ENCODE measurements around the gene TNFSF18.

TNFSF18 gene

GRCh38 chr1:173042806-173043205, 7.9 kb downstream of the TNFSF18 start:
- in situ Hi-C loops (cut with HindIII; ENCODE audit: low sequenced_read_pairs) = no loop called here

- in situ Hi-C loops (cut with HindIII; ENCODE audit: low sequenced_read_pairs) = no loop called here
Measured at GRCh38 chr1:173039626-173040025, 11.1 kb downstream of the TNFSF18 start.

GRCh38 chr1:173038875-173039554, 11.7 kb downstream of the TNFSF18 start:
- in situ Hi-C loops (cut with HindIII; ENCODE audit: low sequenced_read_pairs) = no loop called here

GRCh38 chr1:173024543-173024942, 26.2 kb downstream of the TNFSF18 start:
- in situ Hi-C loops (cut with HindIII; ENCODE audit: low sequenced_read_pairs) = no loop called here

GRCh38 chr1:173023343-173023742, 27.4 kb downstream of the TNFSF18 start:
- in situ Hi-C loops (cut with HindIII; ENCODE audit: low sequenced_read_pairs) = no loop called here

GRCh38 chr1:173020138-173020750, 30.5 kb downstream of the TNFSF18 start:
- in situ Hi-C loops (cut with HindIII; ENCODE audit: low sequenced_read_pairs) = no loop called here

- in situ Hi-C loops (cut with HindIII; ENCODE audit: low sequenced_read_pairs) = no loop called here
Measured at GRCh38 chr1:173017792-173018191, 32.9 kb downstream of the TNFSF18 start.

GRCh38 chr1:173016419-173016818, 34.3 kb downstream of the TNFSF18 start:
- in situ Hi-C loops (cut with HindIII; ENCODE audit: low sequenced_read_pairs) = no loop called here

- in situ Hi-C loops (cut with HindIII; ENCODE audit: low sequenced_read_pairs) = no loop called here
Measured at GRCh38 chr1:173015629-173016028, 35.1 kb downstream of the TNFSF18 start.

- in situ Hi-C loops (cut with HindIII; ENCODE audit: low sequenced_read_pairs) = no loop called here
Measured at GRCh38 chr1:173014160-173014559, 36.6 kb downstream of the TNFSF18 start.

GRCh38 chr1:173012126-173012525, 38.6 kb downstream of the TNFSF18 start:
- in situ Hi-C loops (cut with HindIII; ENCODE audit: low sequenced_read_pairs) = no loop called here

GRCh38 chr1:173009597-173009996, 41.1 kb downstream of the TNFSF18 start:
- in situ Hi-C loops (cut with HindIII; ENCODE audit: low sequenced_read_pairs) = no loop called here

GRCh38 chr1:173005196-173005864, 45.4 kb downstream of the TNFSF18 start:
- in situ Hi-C loops (cut with HindIII; ENCODE audit: low sequenced_read_pairs) = no loop called here

- in situ Hi-C loops (cut with HindIII; ENCODE audit: low sequenced_read_pairs) = no loop called here
Measured at GRCh38 chr1:173002891-173003838, 47.6 kb downstream of the TNFSF18 start.

GRCh38 chr1:172999349-172999748, 51.4 kb downstream of the TNFSF18 start:
- in situ Hi-C loops (cut with HindIII; ENCODE audit: low sequenced_read_pairs) = no loop called here

- in situ Hi-C loops (cut with HindIII; ENCODE audit: low sequenced_read_pairs) = no loop called here
Measured at GRCh38 chr1:172997941-172998361, 52.8 kb downstream of the TNFSF18 start.

GRCh38 chr1:172993640-172994039, 57.1 kb downstream of the TNFSF18 start:
- in situ Hi-C loops (cut with HindIII; ENCODE audit: low sequenced_read_pairs) = no loop called here

- in situ Hi-C loops (cut with HindIII; ENCODE audit: low sequenced_read_pairs) = no loop called here
Measured at GRCh38 chr1:172991674-172992400, 58.9 kb downstream of the TNFSF18 start.

GRCh38 chr1:172990598-172991215, 60.0 kb downstream of the TNFSF18 start:
- in situ Hi-C loops (cut with HindIII; ENCODE audit: low sequenced_read_pairs) = no loop called here

Data from DLD1 (cell line).